LoVo (cell line): ENCODE results near the gene SWT1.
"Not testable (repeated sequence)": the region's sequence is repeated elsewhere in the genome, so short reads cannot be mapped to it uniquely, and the experiment has no call there.

Source experiments
- DNase-seq: peaks from one replicate; pipeline ENCODE4 v3.0.0-alpha.2; 2016; ENCODE audit warnings: low spot score

The SWT1 gene

GRCh38 chr1:185319139-185319475, 162.1 kb downstream of the SWT1 start:
- DNase-seq, result no peak

GRCh38 chr1:185321104-185321503, 164.1 kb downstream of the SWT1 start:
- DNase-seq, result not testable (repeated sequence)

- not testable (repeated sequence) for DNase-seq
Observed at GRCh38 chr1:185321653-185322221, 164.8 kb downstream of the SWT1 start.

- DNase-seq, result no peak
Observed at GRCh38 chr1:185322636-185323035, 165.7 kb downstream of the SWT1 start.

- DNase-seq, result no peak
Observed at GRCh38 chr1:185324118-185324517, 167.2 kb downstream of the SWT1 start.

- no peak for DNase-seq
Observed at GRCh38 chr1:185325413-185325812, 168.4 kb downstream of the SWT1 start.

GRCh38 chr1:185328255-185328654, 171.3 kb downstream of the SWT1 start:
- DNase-seq, result no peak

GRCh38 chr1:185334182-185334581, 177.2 kb downstream of the SWT1 start:
- DNase-seq, result no peak

GRCh38 chr1:185337246-185337645, 180.3 kb downstream of the SWT1 start:
- DNase-seq, result no peak

- DNase-seq, result no peak
Observed at GRCh38 chr1:185338719-185339622, 182.0 kb downstream of the SWT1 start.

GRCh38 chr1:185341196-185341781, 184.3 kb downstream of the SWT1 start:
- no peak for DNase-seq
